ENCODE results near the gene ANKRD33. TPM values are rescaled to one million over a fixed set of nuclear protein-coding genes. Genes with fewer than 3 reads are reported as not detected.

ANKRD33 gene
- total RNA-seq, 6 donors from 2014 or later: not detected

GRCh38 chr12:51866762-51867161, 21.1 kb upstream of the ANKRD33 start:
- Histone ChIP-seq H3K4me1 (peaks cover 26 to 45% (median 35%) of the 10 kb centered on the region in 4 donors), H3K36me3 (no peaks in the 10 kb centered on the region), H3K27ac (no peak overlapping the region), H3K27me3 (peaks cover 0 to 29% (median 13%) of the 10 kb centered on the region in 4 donors), H3K4me3 (no peak overlapping the region), H3K9me3 (no peaks in the 10 kb centered on the region)
- DNase-seq (no peak), ATAC-seq (ENCODE audit: low FRiP score in 2 of 2) (no peak)
- 90 to 94% methylated on average over 8 of the region's 8 CpGs for WGBS, 2 donors
- no peak for TF ChIP-seq CTCF (IDR thresholded peaks at IDR 0.05)

GRCh38 chr12:51867371-51867770, 20.5 kb upstream of the ANKRD33 start:
- no peak for ATAC-seq (ENCODE audit: low FRiP score in 2 of 2)
- Histone ChIP-seq H3K27ac (no peak overlapping the region), H3K4me1 (peaks cover 26 to 45% (median 35%) of the 10 kb centered on the region in 4 donors), H3K27me3 (peaks cover 0 to 29% (median 13%) of the 10 kb centered on the region in 4 donors), H3K36me3 (no peaks in the 10 kb centered on the region), H3K9me3 (no peaks in the 10 kb centered on the region), H3K4me3 (no peak overlapping the region)
- DNase-seq: no peak
- no peak for TF ChIP-seq CTCF (IDR thresholded peaks at IDR 0.05)
- TF ChIP-seq POLR2A (IDR thresholded peaks at IDR 0.05): no peak
- TF ChIP-seq EP300 (IDR thresholded peaks at IDR 0.05): no peak
- TF ChIP-seq POLR2AphosphoS5 (IDR thresholded peaks at IDR 0.05): no peak

GRCh38 chr12:51867796-51868428, 20.0 kb upstream of the ANKRD33 start:
- Histone ChIP-seq H3K9me3 (no peaks in the 10 kb centered on the region), H3K27me3 (peaks cover 0 to 29% (median 13%) of the 10 kb centered on the region in 4 donors), H3K4me3 (no peak overlapping the region), H3K27ac (no peak overlapping the region), H3K36me3 (no peaks in the 10 kb centered on the region), H3K4me1 (peaks cover 26 to 45% (median 35%) of the 10 kb centered on the region in 4 donors)
- WGBS, 2 donors: 92 to 93% methylated on average over 12 of the region's 12 CpGs
- DNase-seq (peak in 1 of 2 donors; percentile 21), ATAC-seq (ENCODE audit: low FRiP score in 2 of 2) (no peak)
- TF ChIP-seq EP300 (IDR thresholded peaks at IDR 0.05) (no peak), POLR2AphosphoS5 (IDR thresholded peaks at IDR 0.05) (no peak), CTCF (IDR thresholded peaks at IDR 0.05) (no peak), POLR2A (IDR thresholded peaks at IDR 0.05) (no peak)

- peaks cover 0 to 21% (median 10%) of the 10 kb centered on the region in 4 donors for H3K27me3 ChIP-seq
- H3K4me3 ChIP-seq: peak overlapping the region; percentile 2 to 44 (median 33)
- no peaks in the 10 kb centered on the region for H3K36me3 ChIP-seq
- H3K27ac ChIP-seq: peak overlapping the region in 1 of 4 donors; percentile 4
- WGBS, 2 donors: 9 to 22% methylated on average over 4 to 67 of the region's 67 CpGs
- TF ChIP-seq CTCF (IDR thresholded peaks at IDR 0.05) (no peak), POLR2AphosphoS5 (IDR thresholded peaks at IDR 0.05) (no peak), POLR2A (IDR thresholded peaks at IDR 0.05) (no peak), EP300 (IDR thresholded peaks at IDR 0.05) (no peak)
- H3K4me1 ChIP-seq: peaks cover 19 to 35% (median 28%) of the 10 kb centered on the region in 4 donors
- H3K9me3 ChIP-seq: no peaks in the 10 kb centered on the region
- DNase-seq: peak in 1 of 2 donors; percentile 87
- ATAC-seq (ENCODE audit: low FRiP score in 2 of 2): peak in 1 of 2 donors; percentile 25
Observed at GRCh38 chr12:51868821-51869495, 18.9 kb upstream of the ANKRD33 start.
